Tibial nerve (tissue), 4 donors: ENCODE data around the gene TSHZ2. TPM values are rescaled to one million over a fixed set of nuclear protein-coding genes. Genes with fewer than 3 reads are reported as not detected.
"Not testable (repeated sequence)": the region's sequence is repeated elsewhere in the genome, so short reads cannot be mapped to it uniquely, and the experiment has no call there.

Experiments
- DNase-seq, 2 donors: peaks; one replicate each; pipeline ENCODE4 v3.0.0-alpha.2; 2019; ENCODE audit warnings: low spot score in 2 of 2
- H3K27ac ChIP-seq, 4 donors: fragments of 200-600 bp; sonication (generic) in 3 of 4; one replicate each; pipeline ENCODE4 v1.5.1; 2017 to 2019; ENCODE audit warnings: mild to moderate bottlenecking in 1 of 4
- H3K27me3 ChIP-seq, 2 donors: fragments of 200-600 bp; sonication (generic) in 1 of 2; one replicate each; pipeline versions ENCODE4 v1.5.1 to v1.6.0; 2017 to 2019
- H3K36me3 ChIP-seq, 3 donors: fragments of 200-600 bp; sonication (generic); one replicate each; pipeline ENCODE4 v1.5.1; 2018 to 2019
- H3K4me1 ChIP-seq, 4 donors: fragments of 200-600 bp; sonication (generic) in 3 of 4; one replicate each; pipeline ENCODE4 v1.5.1; 2017 to 2019
- H3K4me3 ChIP-seq, 4 donors: fragments of 200-600 bp; sonication (generic) in 3 of 4; one replicate each; pipeline ENCODE4 v1.5.1; 2017 to 2019; ENCODE audit warnings: mild to moderate bottlenecking in 1 of 4, moderate library complexity in 1 of 4
- H3K9me3 ChIP-seq, 4 donors: fragments of 200-600 bp; sonication (generic) in 3 of 4; one replicate each; pipeline ENCODE4 v1.5.1; 2017 to 2019
- EP300 ChIP-seq, 2 donors: sonication (generic); formaldehyde crosslinking; IDR thresholded peaks; one replicate each; pipeline ENCODE4 v1.6.1; 2017; ENCODE audit warnings: antibody characterized with exemption in 2 of 2, mild to moderate bottlenecking in 1 of 2
- POLR2A ChIP-seq, 2 donors: fragments of 450-650 bp; IDR thresholded peaks; one replicate each; pipeline ENCODE4 v1.6.1; 2017; ENCODE audit warnings: antibody characterized with exemption in 2 of 2, mild to moderate bottlenecking in 2 of 2, moderate library complexity in 2 of 2
- WGBS, 2 donors: methylation state at CpG; one replicate each; pipeline ENCODE4 v1.1.5; 2018; 5-methylcytosine and 5-hydroxymethylcytosine counted together
- total RNA-seq, 4 donors: library from RNA; depleted of rRNA; stranded (reverse); fragments of >200 nt; gene quantifications; one replicate each; pipeline ENCODE4 v1.1.0, GENCODE V29; 2016
- TF ChIP-seq, protein P1 (sequence below), 5 experiments: fragments of 200-600 bp in 3 of 5; fragments of 450-650 bp in 2 of 5; sonication (generic) in 3 of 5; IDR thresholded peaks; one replicate each; pipeline ENCODE4 v1.5.1; 2016 to 2019; ENCODE audit warnings: antibody characterized with exemption in 5 of 5, mild to moderate bottlenecking in 3 of 5, moderate library complexity in 2 of 5

Gene TSHZ2
- total RNA-seq, 4 donors from 2014 or later, result 20.9 to 33.7 (median 25.1) TPM

DNA sequence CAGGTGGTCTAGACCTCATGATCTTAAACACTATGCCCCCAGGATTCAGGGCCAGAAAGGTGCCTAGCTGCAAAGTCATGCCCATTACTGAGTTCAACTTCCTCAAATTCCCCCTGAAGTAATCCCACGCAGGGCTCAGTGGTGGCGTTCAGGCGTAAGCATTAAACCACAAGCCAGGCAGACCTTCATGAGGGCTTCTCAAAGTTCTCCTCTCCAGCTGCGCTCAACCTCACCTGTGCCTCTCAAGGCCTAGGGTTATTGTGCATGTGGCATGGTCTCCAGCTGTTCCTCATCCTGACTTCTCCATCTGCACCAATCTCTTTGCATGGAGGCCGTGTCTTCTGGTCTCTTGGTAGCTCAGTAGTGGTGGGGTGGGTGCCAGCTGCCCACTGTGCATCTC lies 113.6 kb downstream of the TSHZ2 start:
- no peak overlapping the region for H3K27ac ChIP-seq
- no peak for DNase-seq
- H3K9me3 ChIP-seq, result no peaks in the 10 kb centered on the region
- TF ChIP-seq POLR2A (IDR thresholded peaks at IDR 0.05) (no peak), EP300 (IDR thresholded peaks at IDR 0.05) (no peak)
- TF ChIP-seq, protein P1, sequence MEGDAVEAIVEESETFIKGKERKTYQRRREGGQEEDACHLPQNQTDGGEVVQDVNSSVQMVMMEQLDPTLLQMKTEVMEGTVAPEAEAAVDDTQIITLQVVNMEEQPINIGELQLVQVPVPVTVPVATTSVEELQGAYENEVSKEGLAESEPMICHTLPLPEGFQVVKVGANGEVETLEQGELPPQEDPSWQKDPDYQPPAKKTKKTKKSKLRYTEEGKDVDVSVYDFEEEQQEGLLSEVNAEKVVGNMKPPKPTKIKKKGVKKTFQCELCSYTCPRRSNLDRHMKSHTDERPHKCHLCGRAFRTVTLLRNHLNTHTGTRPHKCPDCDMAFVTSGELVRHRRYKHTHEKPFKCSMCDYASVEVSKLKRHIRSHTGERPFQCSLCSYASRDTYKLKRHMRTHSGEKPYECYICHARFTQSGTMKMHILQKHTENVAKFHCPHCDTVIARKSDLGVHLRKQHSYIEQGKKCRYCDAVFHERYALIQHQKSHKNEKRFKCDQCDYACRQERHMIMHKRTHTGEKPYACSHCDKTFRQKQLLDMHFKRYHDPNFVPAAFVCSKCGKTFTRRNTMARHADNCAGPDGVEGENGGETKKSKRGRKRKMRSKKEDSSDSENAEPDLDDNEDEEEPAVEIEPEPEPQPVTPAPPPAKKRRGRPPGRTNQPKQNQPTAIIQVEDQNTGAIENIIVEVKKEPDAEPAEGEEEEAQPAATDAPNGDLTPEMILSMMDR (IDR thresholded peaks at IDR 0.05), result no peak
- no peaks in the 10 kb centered on the region for H3K36me3 ChIP-seq
- no peak overlapping the region for H3K4me3 ChIP-seq
- WGBS, 2 donors, result 77 to 94% methylated on average over 5 of the region's 5 CpGs
- H3K27me3 ChIP-seq, result no peaks in the 10 kb centered on the region
- peaks cover 0 to 5% (median 0%) of the 10 kb centered on the region in 4 donors for H3K4me1 ChIP-seq

DNA sequence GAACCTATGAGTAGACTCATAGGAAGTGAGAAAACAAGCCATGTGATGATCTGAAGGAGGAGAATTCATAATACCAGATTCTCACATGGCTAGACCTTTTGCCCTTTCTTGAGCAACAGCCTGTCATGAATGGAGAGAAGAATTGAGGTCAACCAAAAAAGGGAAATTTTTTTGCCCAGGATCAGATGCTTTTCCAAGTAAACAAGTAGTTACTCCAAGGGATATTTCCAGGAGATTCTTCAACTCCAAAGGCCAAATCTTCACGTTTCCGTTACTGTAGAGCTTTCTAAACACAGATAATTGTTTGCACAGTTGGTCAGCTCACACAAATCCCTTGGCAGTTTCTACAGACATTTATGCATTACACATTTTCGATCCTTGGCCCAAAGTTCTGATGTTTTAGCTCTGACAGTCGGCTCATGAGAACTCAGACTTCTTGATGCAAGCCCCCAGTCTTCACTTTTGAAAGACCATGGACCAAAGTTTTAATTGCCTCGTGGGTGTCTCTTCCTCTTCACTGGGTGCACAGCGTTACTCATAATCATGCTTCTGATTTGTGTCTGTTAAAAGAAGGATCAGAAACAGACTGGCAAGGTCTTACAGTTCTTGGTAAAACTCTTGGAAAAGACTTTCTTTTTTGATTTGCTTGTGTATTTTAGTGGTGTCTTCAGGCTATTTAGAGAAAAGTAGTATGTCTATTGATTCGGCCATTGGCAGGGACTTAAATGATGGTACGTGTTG lies 115.0 kb downstream of the TSHZ2 start:
- Histone ChIP-seq H3K27me3 (no peaks in the 10 kb centered on the region), H3K36me3 (no peaks in the 10 kb centered on the region), H3K4me1 (peaks cover 0 to 5% (median 0%) of the 10 kb centered on the region in 4 donors), H3K27ac (peak overlapping the region in 2 of 4 donors; percentile 64 to 67), H3K4me3 (no peak overlapping the region), H3K9me3 (no peaks in the 10 kb centered on the region)
- TF ChIP-seq, protein P1 (IDR thresholded peaks at IDR 0.05), result no peak
- TF ChIP-seq POLR2A (IDR thresholded peaks at IDR 0.05) (no peak), EP300 (IDR thresholded peaks at IDR 0.05) (peak; percentile 50 to 89)
- 57 to 64% methylated on average over 8 of the region's 8 CpGs for WGBS, 2 donors
- peak in 1 of 2 donors; percentile 81 for DNase-seq

DNA sequence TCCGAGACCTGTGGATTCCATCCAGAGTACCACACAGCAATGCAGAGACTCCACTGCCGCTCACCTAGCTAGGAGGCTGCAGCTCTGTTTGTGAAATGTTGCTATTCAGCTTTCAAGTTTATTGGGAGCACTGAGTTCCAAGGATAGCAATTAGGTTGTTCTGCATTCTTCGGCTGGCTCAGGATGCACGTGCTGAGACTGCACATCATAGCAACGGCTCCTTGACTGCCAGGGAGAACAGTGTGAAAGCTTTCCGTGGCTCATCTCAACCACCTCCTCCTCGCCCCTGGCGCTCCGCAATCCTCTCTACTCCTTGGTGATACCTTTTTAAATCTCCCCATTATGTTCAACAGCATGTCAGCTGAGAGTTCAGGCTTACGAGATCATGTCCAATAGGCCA lies 116.6 kb downstream of the TSHZ2 start:
- Histone ChIP-seq H3K36me3 (no peaks in the 10 kb centered on the region), H3K4me3 (no peak overlapping the region), H3K9me3 (no peaks in the 10 kb centered on the region), H3K27ac (no peak overlapping the region), H3K27me3 (no peaks in the 10 kb centered on the region), H3K4me1 (peaks cover 0 to 5% (median 0%) of the 10 kb centered on the region in 4 donors)
- WGBS, 2 donors, result 74 to 75% methylated on average over 10 of the region's 10 CpGs
- no peak for DNase-seq
- no peak for TF ChIP-seq POLR2A (IDR thresholded peaks at IDR 0.05)
- TF ChIP-seq, protein P1 (IDR thresholded peaks at IDR 0.05), result no peak
- TF ChIP-seq EP300 (IDR thresholded peaks at IDR 0.05), result no peak

DNA sequence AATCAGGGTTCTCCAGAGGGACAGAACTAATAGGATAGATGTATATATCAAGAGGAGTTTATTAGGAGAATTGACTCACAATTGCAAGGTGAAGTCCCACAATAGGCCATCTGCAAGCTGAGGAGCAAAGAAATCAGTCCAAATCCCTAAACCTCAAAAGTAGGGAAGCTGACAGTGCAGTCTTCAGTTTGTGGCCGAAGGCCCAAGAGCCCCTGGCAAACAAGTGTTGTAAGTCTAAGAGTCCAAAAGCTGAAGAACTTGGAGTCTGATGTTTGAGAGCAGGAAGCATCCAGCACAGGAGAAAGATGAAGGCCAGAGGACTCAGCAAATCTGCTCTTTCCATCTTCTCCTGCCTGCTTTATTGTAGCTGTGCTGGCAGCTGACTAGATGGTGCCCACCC lies 117.7 kb downstream of the TSHZ2 start:
- 84 to 95% methylated on average over 1 of the region's 1 CpG for WGBS, 2 donors
- DNase-seq, H3K4me3 ChIP-seq, H3K27ac ChIP-seq, H3K4me1 ChIP-seq, H3K36me3 ChIP-seq, H3K9me3 ChIP-seq, H3K27me3 ChIP-seq: not testable (repeated sequence)

DNA sequence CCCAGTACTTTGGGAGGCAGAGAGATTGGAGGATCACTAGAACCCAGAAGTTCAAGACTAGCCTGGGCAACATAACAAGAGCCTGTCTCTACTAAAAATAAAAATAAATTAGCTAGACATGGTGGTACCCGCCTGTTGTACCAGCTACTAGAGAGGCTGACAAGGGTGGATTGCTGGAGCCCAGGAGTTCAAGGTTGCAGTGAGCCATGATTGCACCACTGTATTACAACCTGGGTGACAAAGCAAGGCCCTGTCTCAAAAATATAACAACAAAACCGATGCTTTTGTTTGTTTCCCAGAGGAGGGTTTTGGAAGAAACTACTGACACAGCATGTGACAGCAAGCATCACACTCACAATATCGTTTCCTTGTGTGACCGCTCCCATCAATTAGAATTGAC lies 119.6 kb downstream of the TSHZ2 start:
- Histone ChIP-seq H3K27ac (no peak overlapping the region), H3K4me3 (no peak overlapping the region), H3K4me1 (peaks cover 0 to 5% (median 0%) of the 10 kb centered on the region in 4 donors), H3K9me3 (no peaks in the 10 kb centered on the region), H3K27me3 (no peaks in the 10 kb centered on the region), H3K36me3 (no peaks in the 10 kb centered on the region)
- WGBS, 2 donors, result 83 to 84% methylated on average over 4 of the region's 4 CpGs
- TF ChIP-seq POLR2A (IDR thresholded peaks at IDR 0.05) (no peak), EP300 (IDR thresholded peaks at IDR 0.05) (no peak)
- TF ChIP-seq, protein P1 (IDR thresholded peaks at IDR 0.05), result no peak
- DNase-seq, result no peak
